HG02870 (cell line): ENCODE data around the gene FAM81A.
"Not testable (repeated sequence)": the region's sequence is repeated elsewhere in the genome, so short reads cannot be mapped to it uniquely, and the experiment has no call there.

ENCODE experiments used
- ATAC-seq: cut with Tn5 transposase; IDR thresholded peaks from one replicate; pipeline ENCODE4 v1.9.1; 2021; ENCODE audit warnings: mild to moderate bottlenecking, moderate library complexity; ENCODE audit not compliant: unreplicated experiment

The FAM81A gene

GRCh38 chr15:59420986-59421618 lies 16.9 kb upstream of the FAM81A start:
- no peak for ATAC-seq

GRCh38 chr15:59424616-59425015 lies 13.4 kb upstream of the FAM81A start:
- no peak for ATAC-seq

- not testable (repeated sequence) for ATAC-seq
Measured at GRCh38 chr15:59428898-59429297, 9.1 kb upstream of the FAM81A start.

GRCh38 chr15:59432389-59432788 lies 5.6 kb upstream of the FAM81A start:
- ATAC-seq: no peak

GRCh38 chr15:59434481-59434880 lies 3.5 kb upstream of the FAM81A start:
- ATAC-seq: no peak

- ATAC-seq: no peak
Measured at GRCh38 chr15:59436774-59437141, 1.2 kb upstream of the FAM81A start.

- no peak for ATAC-seq
Measured at GRCh38 chr15:59437142-59437816, 707 bp upstream of the FAM81A start.

GRCh38 chr15:59438625-59439290 lies 772 bp downstream of the FAM81A start:
- ATAC-seq: no peak

GRCh38 chr15:59439576-59439975 lies 1.6 kb downstream of the FAM81A start:
- ATAC-seq: no peak

GRCh38 chr15:59443341-59444072 lies 5.5 kb downstream of the FAM81A start:
- ATAC-seq: no peak

- no peak for ATAC-seq
Measured at GRCh38 chr15:59444081-59444835, 6.3 kb downstream of the FAM81A start.

GRCh38 chr15:59444980-59445545 lies 7.1 kb downstream of the FAM81A start:
- ATAC-seq: no peak

- no peak for ATAC-seq
Measured at GRCh38 chr15:59446232-59446957, 8.4 kb downstream of the FAM81A start.

GRCh38 chr15:59447367-59447766 lies 9.4 kb downstream of the FAM81A start:
- no peak for ATAC-seq

GRCh38 chr15:59448871-59449270 lies 10.9 kb downstream of the FAM81A start:
- ATAC-seq: no peak

GRCh38 chr15:59453474-59454215 lies 15.7 kb downstream of the FAM81A start:
- no peak for ATAC-seq

GRCh38 chr15:59456114-59456513 lies 18.1 kb downstream of the FAM81A start:
- no peak for ATAC-seq

- ATAC-seq: no peak
Measured at GRCh38 chr15:59457103-59457502, 19.1 kb downstream of the FAM81A start.

- no peak for ATAC-seq
Measured at GRCh38 chr15:59461521-59461920, 23.5 kb downstream of the FAM81A start.
